Urothelium cell line (cell line): ENCODE data around the gene FAM114A1.
A peak's percentile ranks its signal among the peaks of the same experiment; 100 is the strongest.

ENCODE experiments used
- DNase-seq: peaks from one replicate; pipeline ENCODE4 v3.0.0; 2011; ENCODE audit warnings: low spot score, mixed read lengths
- FAIRE-seq: peaks from 2 replicates; lab custom pipeline; 2011; peaks lifted over from hg19 to GRCh38; lab: Jason Lieb, UNC

The FAM114A1 gene

GRCh38 chr4:38867478-38868058, at the start of gene FAM114A1:
Gene FAM114A1, plus strand, starts transcription at chr4:38867806. Its CDS starts 10,273 bp downstream, at chr4:38878079.
- DNase-seq (peak; percentile 97), FAIRE-seq (peak; percentile 62)

- FAIRE-seq, result no peak
- DNase-seq, result no peak
These were observed 49.1 kb upstream of the FAM114A1 start for GRCh38 chr4:38818441-38818976.

GRCh38 chr4:38819569-38819968, 48.0 kb upstream of the FAM114A1 start:
- FAIRE-seq, result no peak
- DNase-seq, result no peak

GRCh38 chr4:38820329-38821061, 47.1 kb upstream of the FAM114A1 start:
- FAIRE-seq (no peak), DNase-seq (no peak)

- DNase-seq (no peak), FAIRE-seq (peak; percentile 77)
These were observed 45.9 kb upstream of the FAM114A1 start for GRCh38 chr4:38821739-38822138.

- no peak for DNase-seq
- no peak for FAIRE-seq
These were observed 44.8 kb upstream of the FAM114A1 start for GRCh38 chr4:38822748-38823303.

- DNase-seq (no peak), FAIRE-seq (no peak)
These were observed 43.8 kb upstream of the FAM114A1 start for GRCh38 chr4:38823766-38824165.

- DNase-seq, result no peak
- no peak for FAIRE-seq
These were observed 38.4 kb upstream of the FAM114A1 start for GRCh38 chr4:38829237-38829636.

GRCh38 chr4:38831653-38832052, 36.0 kb upstream of the FAM114A1 start:
- FAIRE-seq (no peak), DNase-seq (no peak)

GRCh38 chr4:38832206-38832605, 35.4 kb upstream of the FAM114A1 start:
- FAIRE-seq (no peak), DNase-seq (no peak)

GRCh38 chr4:38832624-38833528, 34.7 kb upstream of the FAM114A1 start:
- FAIRE-seq, result no peak
- DNase-seq, result no peak

GRCh38 chr4:38834570-38834969, 33.0 kb upstream of the FAM114A1 start:
- FAIRE-seq (no peak), DNase-seq (no peak)

GRCh38 chr4:38837334-38837733, 30.3 kb upstream of the FAM114A1 start:
- no peak for FAIRE-seq
- no peak for DNase-seq

- DNase-seq (no peak), FAIRE-seq (no peak)
These were observed 29.8 kb upstream of the FAM114A1 start for GRCh38 chr4:38837849-38838248.

GRCh38 chr4:38842994-38843393, 24.6 kb upstream of the FAM114A1 start:
- FAIRE-seq (no peak), DNase-seq (no peak)

GRCh38 chr4:38846015-38846414, 21.6 kb upstream of the FAM114A1 start:
- FAIRE-seq (no peak), DNase-seq (no peak)

- FAIRE-seq (no peak), DNase-seq (no peak)
These were observed 12.1 kb upstream of the FAM114A1 start for GRCh38 chr4:38855466-38855865.

- DNase-seq (no peak), FAIRE-seq (no peak)
These were observed 11.6 kb upstream of the FAM114A1 start for GRCh38 chr4:38856046-38856445.

GRCh38 chr4:38856524-38857337, 10.9 kb upstream of the FAM114A1 start, which contains the start of gene TLR6:
Gene TLR6, minus strand, starts transcription at chr4:38856817. Its CDS starts 27,344 bp downstream, at chr4:38829473.
- FAIRE-seq (peak; percentile 5), DNase-seq (peak; percentile 52)
